ENCODE data around the gene OR2G6.
"Not testable (repeated sequence)": the region's sequence is repeated elsewhere in the genome, so short reads cannot be mapped to it uniquely, and the experiment has no call there.

Gene OR2G6

DNA sequence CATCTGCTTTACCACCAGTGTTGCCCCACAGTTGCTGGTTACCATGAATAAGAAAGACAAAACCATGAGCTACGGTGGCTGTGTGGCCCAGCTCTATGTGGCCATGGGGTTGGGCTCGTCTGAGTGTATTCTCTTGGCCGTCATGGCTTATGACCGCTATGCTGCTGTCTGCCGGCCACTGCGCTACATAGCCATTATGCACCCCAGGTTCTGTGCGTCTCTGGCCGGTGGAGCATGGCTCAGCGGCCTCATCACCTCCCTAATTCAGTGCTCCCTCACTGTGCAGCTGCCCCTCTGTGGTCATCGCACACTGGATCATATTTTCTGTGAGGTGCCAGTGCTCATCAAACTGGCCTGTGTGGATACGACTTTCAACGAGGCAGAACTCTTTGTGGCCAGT is 14.0 kb downstream of the OR2G6 start:
- Histone ChIP-seq H3K36me3 (ENCODE audit: control insufficient read depth, insufficient read depth, low read length) (no peaks in the 10 kb centered on the region), H3K4me3 (ENCODE audit: extremely low read depth, insufficient read depth, low read length, poor library complexity, severe bottlenecking) (no peak overlapping the region), H3K4me1 (ENCODE audit: control insufficient read depth, insufficient read depth, low read length, poor library complexity, severe bottlenecking) (no peaks in the 10 kb centered on the region), H3K9me3 (ENCODE audit: control insufficient read depth, low read length) (peaks cover 31% of the 10 kb centered on the region), H3K27ac (ENCODE audit: low read depth, low read length, severe bottlenecking) (no peak overlapping the region)
- WGBS, 2 experiments (ENCODE audit: insufficient coverage in 2 of 2) = 70 to 80% methylated on average over 10 to 12 of the region's 12 CpGs

DNA sequence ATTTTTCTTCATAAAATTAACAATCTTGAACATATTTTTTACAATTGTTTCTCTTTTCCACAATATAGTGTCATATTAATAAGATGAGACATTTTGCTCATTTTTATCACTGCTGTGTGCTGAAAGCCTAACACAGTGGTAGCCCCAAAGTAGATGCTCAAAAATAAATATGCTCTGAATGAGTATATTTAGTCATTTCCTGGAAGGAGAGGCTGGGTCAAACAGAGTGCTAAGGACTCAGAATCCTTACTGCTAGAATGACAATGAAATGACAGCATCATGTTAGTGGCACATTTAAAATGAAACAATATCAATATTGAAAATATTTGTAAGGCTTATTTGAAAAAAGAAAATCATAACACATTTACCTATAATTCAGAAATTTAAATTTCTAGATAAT is 29.6 kb downstream of the OR2G6 start:
- H3K9me3 ChIP-seq (ENCODE audit: control insufficient read depth, low read length); H3K4me3 ChIP-seq (ENCODE audit: extremely low read depth, insufficient read depth, low read length, poor library complexity, severe bottlenecking); H3K27ac ChIP-seq (ENCODE audit: low read depth, low read length, severe bottlenecking); H3K36me3 ChIP-seq (ENCODE audit: control insufficient read depth, insufficient read depth, low read length); H3K4me1 ChIP-seq (ENCODE audit: control insufficient read depth, insufficient read depth, low read length, poor library complexity, severe bottlenecking): not testable (repeated sequence)

DNA sequence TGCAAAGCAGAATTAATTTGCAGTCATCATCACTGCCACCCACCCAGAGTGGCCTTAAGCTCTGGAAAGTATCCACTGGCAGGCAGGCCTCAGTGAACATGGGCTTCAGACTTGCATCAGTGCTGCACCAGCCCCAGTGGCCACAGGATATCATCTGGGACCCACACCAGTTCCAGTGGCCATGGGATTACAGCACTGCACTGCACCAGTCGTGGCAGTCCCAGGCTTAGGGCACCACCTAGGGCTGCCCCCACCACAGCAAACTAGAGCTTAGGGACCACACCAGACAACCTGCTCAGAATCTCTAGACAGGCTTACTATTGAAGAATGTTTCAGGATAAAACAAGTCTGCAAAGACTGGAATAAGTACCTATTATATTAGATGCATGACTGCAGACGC is 39.5 kb downstream of the OR2G6 start:
- not testable (repeated sequence) for H3K36me3 ChIP-seq (ENCODE audit: control insufficient read depth, insufficient read depth, low read length); H3K9me3 ChIP-seq (ENCODE audit: control insufficient read depth, low read length); H3K4me3 ChIP-seq (ENCODE audit: extremely low read depth, insufficient read depth, low read length, poor library complexity, severe bottlenecking); H3K4me1 ChIP-seq (ENCODE audit: control insufficient read depth, insufficient read depth, low read length, poor library complexity, severe bottlenecking); H3K27ac ChIP-seq (ENCODE audit: low read depth, low read length, severe bottlenecking)
- WGBS, 2 experiments (ENCODE audit: insufficient coverage in 2 of 2) = no CpG with 5 or more reads among the region's 2 CpGs

DNA sequence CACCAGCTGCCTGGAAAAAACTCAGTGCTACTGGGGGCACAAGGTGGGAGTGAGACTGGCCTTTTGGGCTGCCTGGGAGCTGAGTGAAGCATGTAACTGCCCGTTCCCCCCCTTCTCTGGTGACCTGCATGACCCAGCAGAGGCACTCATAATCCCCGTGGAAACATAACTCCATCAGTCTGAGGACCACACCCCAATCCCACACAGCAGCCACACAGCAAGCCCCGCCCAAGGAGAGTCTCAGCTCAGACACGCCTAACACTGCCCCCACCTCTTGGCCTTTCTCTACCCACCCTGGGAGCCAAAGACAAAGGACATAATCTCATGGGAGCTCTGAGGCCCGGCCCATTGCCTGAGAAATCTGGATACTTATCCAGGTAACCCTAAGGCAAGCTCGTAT is 43.2 kb downstream of the OR2G6 start:
- H3K9me3 ChIP-seq (ENCODE audit: control insufficient read depth, low read length); H3K27ac ChIP-seq (ENCODE audit: low read depth, low read length, severe bottlenecking); H3K4me3 ChIP-seq (ENCODE audit: extremely low read depth, insufficient read depth, low read length, poor library complexity, severe bottlenecking); H3K36me3 ChIP-seq (ENCODE audit: control insufficient read depth, insufficient read depth, low read length); H3K4me1 ChIP-seq (ENCODE audit: control insufficient read depth, insufficient read depth, low read length, poor library complexity, severe bottlenecking): not testable (repeated sequence)
- WGBS, 2 experiments (ENCODE audit: insufficient coverage in 2 of 2) = no CpG with 5 or more reads among the region's 6 CpGs

DNA sequence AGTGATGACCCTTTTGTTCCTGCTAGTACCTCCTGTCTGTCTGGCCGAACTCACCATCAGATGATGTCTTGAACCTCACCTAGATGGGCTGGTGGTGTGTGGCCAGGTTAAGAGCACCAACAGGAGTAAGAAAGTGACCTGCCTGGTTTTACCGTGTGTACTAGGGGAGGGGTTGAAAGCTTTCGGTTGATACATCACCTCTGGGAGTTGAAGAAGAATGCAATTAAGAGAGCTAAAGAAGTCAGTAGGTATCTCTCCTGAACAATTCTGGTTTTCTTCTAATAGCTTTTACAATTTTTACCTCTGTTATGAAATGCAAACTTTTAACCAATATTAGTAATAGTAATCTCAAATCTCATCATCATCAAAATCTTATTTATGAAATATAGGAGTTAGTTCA is 54.8 kb downstream of the OR2G6 start, which contains the start of gene OR2T29:
OR2T29 (minus strand) TSS at position 101 of the 400 bp plus-strand sequence. CDS start 3,281 bp downstream, outside the sequence.
- not testable (repeated sequence) for H3K36me3 ChIP-seq (ENCODE audit: control insufficient read depth, insufficient read depth, low read length); H3K27ac ChIP-seq (ENCODE audit: low read depth, low read length, severe bottlenecking); H3K9me3 ChIP-seq (ENCODE audit: control insufficient read depth, low read length); H3K4me1 ChIP-seq (ENCODE audit: control insufficient read depth, insufficient read depth, low read length, poor library complexity, severe bottlenecking); H3K4me3 ChIP-seq (ENCODE audit: extremely low read depth, insufficient read depth, low read length, poor library complexity, severe bottlenecking)
- WGBS, 2 experiments (ENCODE audit: insufficient coverage in 2 of 2) = no CpG with 5 or more reads among the region's 3 CpGs

DNA sequence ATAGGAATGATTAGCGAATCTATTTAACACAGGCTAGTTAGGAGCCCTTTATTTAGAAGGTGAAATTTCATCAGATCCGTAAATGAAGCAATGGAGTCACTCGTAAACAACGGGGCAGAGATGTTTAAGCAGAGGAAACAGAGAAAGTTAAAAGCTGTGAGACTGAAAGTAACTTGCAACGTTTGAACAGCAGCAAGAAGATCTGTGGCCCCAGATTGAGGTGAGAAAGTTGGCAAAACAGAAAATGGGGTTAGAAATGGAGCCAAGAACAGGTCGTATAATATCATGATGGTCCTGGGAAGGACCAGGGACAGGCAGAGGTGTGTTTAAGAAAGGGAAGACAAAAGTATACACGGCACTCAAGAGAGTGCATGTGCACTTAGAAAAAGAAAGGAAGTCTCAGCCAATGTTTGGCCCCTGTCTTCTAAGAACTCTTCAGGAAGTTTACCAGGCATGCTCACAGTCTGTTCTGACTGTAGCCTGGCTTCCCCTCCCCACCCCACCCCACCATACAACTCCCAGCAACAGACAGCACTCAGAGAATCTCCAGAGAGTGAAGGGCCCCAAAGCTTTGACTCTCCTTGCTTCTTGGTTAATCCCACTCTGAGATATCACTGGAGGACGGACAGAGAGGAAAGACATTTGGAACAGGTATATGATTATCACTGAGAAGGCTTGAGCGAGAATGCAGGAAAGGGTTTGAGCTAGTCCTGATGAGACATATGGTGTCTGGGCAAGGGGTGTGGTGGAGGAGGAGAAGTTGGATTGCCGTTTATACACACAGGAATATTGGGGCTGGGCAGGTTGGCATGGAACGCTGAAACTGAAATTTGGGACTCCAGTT is 57.9 kb downstream of the OR2G6 start:
- H3K4me1 ChIP-seq (ENCODE audit: control insufficient read depth, insufficient read depth, low read length, poor library complexity, severe bottlenecking); H3K9me3 ChIP-seq (ENCODE audit: control insufficient read depth, low read length); H3K27ac ChIP-seq (ENCODE audit: low read depth, low read length, severe bottlenecking); H3K4me3 ChIP-seq (ENCODE audit: extremely low read depth, insufficient read depth, low read length, poor library complexity, severe bottlenecking); H3K36me3 ChIP-seq (ENCODE audit: control insufficient read depth, insufficient read depth, low read length): not testable (repeated sequence)
- 64 to 70% methylated on average over 3 to 7 of the region's 11 CpGs for WGBS, 2 experiments (ENCODE audit: insufficient coverage in 2 of 2)

DNA sequence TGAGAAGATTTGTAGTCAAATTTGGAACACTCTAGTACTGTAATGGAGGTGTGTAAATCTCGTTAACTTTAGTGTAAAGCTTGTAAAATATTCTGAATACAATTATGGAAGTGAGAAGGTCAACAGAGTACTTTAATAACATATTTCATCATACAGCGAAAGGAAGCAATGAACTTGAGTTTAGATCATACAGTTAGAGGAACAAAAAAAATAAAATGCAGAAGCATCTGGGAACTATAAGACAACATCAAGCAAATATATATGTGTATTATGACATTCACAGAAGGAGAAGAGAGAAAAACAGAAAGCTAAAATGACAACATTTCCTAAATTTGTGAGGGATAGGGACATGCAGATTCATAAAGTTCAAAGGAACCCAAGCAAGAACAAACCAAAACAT is 61.2 kb downstream of the OR2G6 start:
- not testable (repeated sequence) for H3K27ac ChIP-seq (ENCODE audit: low read depth, low read length, severe bottlenecking); H3K4me1 ChIP-seq (ENCODE audit: control insufficient read depth, insufficient read depth, low read length, poor library complexity, severe bottlenecking); H3K9me3 ChIP-seq (ENCODE audit: control insufficient read depth, low read length); H3K4me3 ChIP-seq (ENCODE audit: extremely low read depth, insufficient read depth, low read length, poor library complexity, severe bottlenecking); H3K36me3 ChIP-seq (ENCODE audit: control insufficient read depth, insufficient read depth, low read length)
- WGBS, 2 experiments (ENCODE audit: insufficient coverage in 2 of 2) = no CpG with 5 or more reads among the region's 2 CpGs

DNA sequence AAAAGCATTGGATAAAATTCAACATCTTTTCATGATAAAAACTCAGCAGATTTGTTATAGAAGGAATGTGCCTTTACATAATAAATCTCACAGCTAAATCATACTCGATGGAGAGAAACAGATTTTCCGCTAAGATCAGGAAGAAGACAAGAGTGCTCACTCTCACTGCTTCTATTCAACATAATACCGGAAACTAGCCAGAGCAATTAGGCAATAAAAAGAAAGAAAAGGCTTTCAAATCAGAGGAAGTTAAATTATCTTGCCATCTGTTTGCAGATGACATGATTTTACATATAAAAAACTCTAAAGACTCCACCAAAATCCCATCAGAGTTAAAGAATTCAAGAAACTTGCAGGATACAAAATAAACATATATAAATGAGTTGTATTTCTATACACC is 62.9 kb downstream of the OR2G6 start:
- not testable (repeated sequence) for H3K9me3 ChIP-seq (ENCODE audit: control insufficient read depth, low read length); H3K4me3 ChIP-seq (ENCODE audit: extremely low read depth, insufficient read depth, low read length, poor library complexity, severe bottlenecking)
- WGBS, 2 experiments (ENCODE audit: insufficient coverage in 2 of 2) = no CpG with 5 or more reads among the region's 3 CpGs

DNA sequence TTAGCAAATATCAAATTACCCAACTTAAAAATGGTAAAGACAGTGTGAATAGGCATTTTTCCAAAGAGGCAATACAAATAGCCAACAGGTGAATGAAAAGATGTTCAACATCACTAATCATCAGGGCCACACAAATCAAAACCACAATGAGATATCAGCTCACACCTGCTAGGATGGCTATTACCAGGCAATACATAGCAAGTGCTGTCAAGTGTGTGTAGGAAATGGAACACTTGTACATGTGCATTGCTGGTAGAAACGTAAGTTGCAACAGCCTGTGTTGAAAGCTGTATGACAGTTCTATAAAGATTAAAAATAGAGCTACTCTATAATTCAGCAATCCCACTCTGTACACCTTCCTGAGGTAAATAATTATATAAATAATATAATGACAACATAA is 64.2 kb downstream of the OR2G6 start:
- H3K4me3 ChIP-seq (ENCODE audit: extremely low read depth, insufficient read depth, low read length, poor library complexity, severe bottlenecking); H3K9me3 ChIP-seq (ENCODE audit: control insufficient read depth, low read length); H3K4me1 ChIP-seq (ENCODE audit: control insufficient read depth, insufficient read depth, low read length, poor library complexity, severe bottlenecking); H3K36me3 ChIP-seq (ENCODE audit: control insufficient read depth, insufficient read depth, low read length); H3K27ac ChIP-seq (ENCODE audit: low read depth, low read length, severe bottlenecking): not testable (repeated sequence)
- WGBS, 2 experiments (ENCODE audit: insufficient coverage in 2 of 2) = no CpG with 5 or more reads among the region's 1 CpG

More for the DNA sequence above, 62.9 kb downstream of the OR2G6 start:
- H3K27ac ChIP-seq (ENCODE audit: low read depth, low read length, severe bottlenecking); H3K4me1 ChIP-seq (ENCODE audit: control insufficient read depth, insufficient read depth, low read length, poor library complexity, severe bottlenecking); H3K36me3 ChIP-seq (ENCODE audit: control insufficient read depth, insufficient read depth, low read length): not testable (repeated sequence)

DNA sequence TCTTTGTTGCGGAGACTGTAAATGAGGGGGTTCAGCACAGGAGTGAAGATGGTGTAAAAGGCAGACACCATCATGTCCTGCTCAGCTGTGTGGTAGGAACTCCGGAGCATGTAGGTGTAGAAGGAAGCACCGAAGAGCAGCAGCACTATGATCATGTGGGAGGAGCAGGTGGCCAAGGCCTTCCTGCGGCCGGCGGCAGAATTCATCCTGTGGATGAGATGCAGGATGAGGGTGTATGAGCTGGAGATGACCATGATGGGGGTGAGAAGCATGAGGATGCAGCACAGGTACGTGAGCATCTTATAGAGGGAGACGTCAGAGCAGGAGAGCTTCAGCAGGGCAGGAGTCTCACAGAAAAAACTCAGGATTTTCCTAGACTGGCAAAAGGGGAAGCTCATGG is 66.0 kb downstream of the OR2G6 start:
- H3K4me3 ChIP-seq (ENCODE audit: extremely low read depth, insufficient read depth, low read length, poor library complexity, severe bottlenecking); H3K9me3 ChIP-seq (ENCODE audit: control insufficient read depth, low read length); H3K27ac ChIP-seq (ENCODE audit: low read depth, low read length, severe bottlenecking); H3K4me1 ChIP-seq (ENCODE audit: control insufficient read depth, insufficient read depth, low read length, poor library complexity, severe bottlenecking); H3K36me3 ChIP-seq (ENCODE audit: control insufficient read depth, insufficient read depth, low read length): not testable (repeated sequence)
- WGBS, 2 experiments (ENCODE audit: insufficient coverage in 2 of 2) = 29% methylated on average over 1 of the region's 8 CpGs; no CpG with 5 or more reads in 1 of the 2 experiments

DNA sequence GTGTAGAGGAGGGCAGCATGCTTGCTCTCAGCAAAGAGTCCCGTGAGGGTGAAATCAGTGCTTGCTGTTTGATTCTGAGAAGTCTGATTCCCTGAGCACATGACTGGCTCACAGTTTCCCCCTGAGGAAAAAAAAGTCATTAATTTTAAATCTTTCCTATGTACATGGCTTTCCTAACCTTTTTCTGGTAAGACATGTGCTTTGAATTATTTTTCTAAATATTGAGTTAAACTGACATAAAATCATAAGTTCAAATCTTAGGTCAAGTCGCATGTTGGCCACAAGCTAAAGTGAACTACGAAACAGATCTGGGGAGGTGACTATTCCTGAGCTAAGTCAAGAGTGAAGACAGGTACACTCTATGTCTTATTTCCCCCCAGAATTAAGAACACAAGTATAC is 66.8 kb downstream of the OR2G6 start, which contains the start of gene OR2T34:
OR2T34 (minus strand) TSS at position 101 of the 400 bp plus-strand sequence; CDS start at position 101, 0 bp downstream.
- H3K9me3 ChIP-seq (ENCODE audit: control insufficient read depth, low read length) = peaks cover 11% of the 10 kb centered on the region
- not testable (repeated sequence) for H3K27ac ChIP-seq (ENCODE audit: low read depth, low read length, severe bottlenecking); H3K4me1 ChIP-seq (ENCODE audit: control insufficient read depth, insufficient read depth, low read length, poor library complexity, severe bottlenecking); H3K36me3 ChIP-seq (ENCODE audit: control insufficient read depth, insufficient read depth, low read length); H3K4me3 ChIP-seq (ENCODE audit: extremely low read depth, insufficient read depth, low read length, poor library complexity, severe bottlenecking)
- 100% methylated on average over 1 of the region's 3 CpGs; no CpG with 5 or more reads in 1 of the 2 experiments for WGBS, 2 experiments (ENCODE audit: insufficient coverage in 2 of 2)

Measured in mesodermal cell (in vitro differentiated cells).